ENCODE results near the gene LRRN2. TPM values are rescaled to one million over a fixed set of nuclear protein-coding genes. Genes with fewer than 3 reads are reported as not detected.
"Not testable (repeated sequence)": the region's sequence is repeated elsewhere in the genome, so short reads cannot be mapped to it uniquely, and the experiment has no call there.

Gene LRRN2
- total and polyA plus RNA-seq, 2 donors: 0.66 to 3.0 TPM

DNA sequence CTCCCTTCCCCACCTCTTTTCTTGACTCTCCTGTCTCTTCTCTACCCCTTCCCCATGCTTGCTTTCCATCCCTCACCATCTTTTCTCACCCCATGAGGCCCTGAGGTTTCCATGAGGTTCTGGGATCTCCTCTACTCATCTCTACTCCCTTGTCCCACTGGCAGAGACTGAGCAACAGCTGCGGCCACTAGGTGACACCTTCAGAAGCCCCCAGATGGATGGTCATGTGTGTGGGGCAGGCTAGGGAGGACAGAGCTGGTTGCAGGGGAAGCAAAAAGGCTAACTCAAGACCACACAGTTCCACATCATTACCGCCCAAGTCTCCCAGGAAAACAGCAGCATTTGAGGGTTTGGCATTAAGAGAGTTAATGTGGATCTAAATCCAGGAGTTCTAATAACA lies 45.0 kb downstream of the LRRN2 start:
- WGBS: 92% methylated on average over 2 of the region's 2 CpGs
- Histone ChIP-seq H3K27me3 (ENCODE audit: control insufficient read depth in 2 of 2, insufficient read depth in 1 of 2, low read length in 1 of 2) (peaks cover 0 to 19% of the 10 kb centered on the region in 2 donors), H3K9me3 (ENCODE audit: control insufficient read depth in 2 of 2, insufficient read depth in 1 of 2, low read length in 1 of 2) (peaks cover 0 to 4% of the 10 kb centered on the region in 2 donors), H3K36me3 (ENCODE audit: control insufficient read depth in 2 of 2, insufficient read depth in 2 of 2, low read length in 1 of 2) (no peaks in the 10 kb centered on the region), H3K4me1 (ENCODE audit: control insufficient read depth in 2 of 2, insufficient read depth in 2 of 2, low read length in 2 of 2) (no peaks in the 10 kb centered on the region), H3K27ac (ENCODE audit: low read depth in 1 of 2, low read length in 1 of 2) (no peak overlapping the region), H3K4me3 (ENCODE audit: low read length in 2 of 2) (no peak overlapping the region)
- no peak for DNase-seq (ENCODE audit: low read depth in 6 of 9, low spot score in 9 of 9)

DNA sequence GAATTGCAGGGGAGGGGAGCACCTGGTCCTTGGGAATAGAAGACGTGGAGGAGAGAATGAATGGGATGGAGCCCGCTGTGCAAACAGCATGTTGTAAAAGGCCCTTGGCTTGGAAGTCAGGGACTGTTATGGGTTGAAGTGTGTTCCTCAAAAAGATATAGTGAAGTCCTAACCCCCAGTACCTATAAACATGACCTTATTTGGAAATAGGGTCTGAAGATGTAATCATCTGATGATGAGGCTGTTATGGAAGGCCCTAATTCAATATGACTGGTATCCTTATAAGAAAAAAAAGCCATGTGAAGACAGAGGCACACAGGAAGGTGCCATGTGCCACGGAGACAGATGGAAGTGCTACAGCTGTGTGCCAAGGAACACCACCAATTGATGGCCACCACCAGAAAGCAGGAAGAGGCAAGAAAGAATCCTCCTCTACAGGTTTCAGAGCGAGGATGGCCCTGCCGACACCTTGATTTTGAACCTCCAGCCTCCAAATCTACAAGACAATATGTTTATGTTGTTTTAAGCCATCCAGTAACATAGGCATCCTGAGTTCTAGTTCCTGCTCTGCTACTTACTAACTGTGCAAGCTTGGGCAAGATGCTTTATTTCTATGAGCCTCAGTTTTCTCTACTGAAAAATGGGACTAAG lies 51.2 kb downstream of the LRRN2 start:
- H3K27ac ChIP-seq (ENCODE audit: low read depth in 1 of 2, low read length in 1 of 2): no peak overlapping the region

DNA sequence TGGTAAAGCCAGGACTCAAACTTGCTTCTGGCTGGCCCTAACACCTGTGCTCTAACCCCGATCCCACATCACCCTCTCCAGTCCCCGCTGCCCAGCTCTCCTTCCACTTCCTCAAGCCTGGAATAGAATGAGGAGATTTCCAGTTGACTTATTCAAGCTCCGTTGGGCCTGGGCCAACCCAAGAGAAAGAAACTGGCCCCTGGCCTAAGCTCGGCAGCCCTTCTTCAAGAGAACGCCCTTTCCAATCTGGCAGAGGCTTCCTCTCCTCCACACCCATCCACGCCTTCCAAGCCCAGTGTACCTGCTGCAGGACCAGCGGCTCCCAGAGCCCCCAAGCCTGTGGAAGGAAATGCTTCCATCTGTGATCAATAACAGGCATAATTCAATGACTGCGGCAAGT lies 51.9 kb downstream of the LRRN2 start:
- H3K4me1 ChIP-seq (ENCODE audit: control insufficient read depth in 2 of 2, insufficient read depth in 2 of 2, low read length in 2 of 2): no peaks in the 10 kb centered on the region
- no peak overlapping the region for H3K4me3 ChIP-seq (ENCODE audit: low read length in 2 of 2)
- no peaks in the 10 kb centered on the region for H3K36me3 ChIP-seq (ENCODE audit: control insufficient read depth in 2 of 2, insufficient read depth in 2 of 2, low read length in 1 of 2)
- peaks cover 0 to 18% of the 10 kb centered on the region in 2 donors for H3K27me3 ChIP-seq (ENCODE audit: control insufficient read depth in 2 of 2, insufficient read depth in 1 of 2, low read length in 1 of 2)
- 91% methylated on average over 8 of the region's 8 CpGs for WGBS
- no peak overlapping the region for H3K27ac ChIP-seq (ENCODE audit: low read depth in 1 of 2, low read length in 1 of 2)
- no peak for DNase-seq (ENCODE audit: low read depth in 6 of 9, low spot score in 9 of 9)
- peaks cover 0 to 5% of the 10 kb centered on the region in 2 donors for H3K9me3 ChIP-seq (ENCODE audit: control insufficient read depth in 2 of 2, insufficient read depth in 1 of 2, low read length in 1 of 2)

More for the DNA sequence above, 51.2 kb downstream of the LRRN2 start:
- H3K9me3 ChIP-seq (ENCODE audit: control insufficient read depth in 2 of 2, insufficient read depth in 1 of 2, low read length in 1 of 2): no peaks in the 10 kb centered on the region
- H3K4me3 ChIP-seq (ENCODE audit: low read length in 2 of 2): no peak overlapping the region
- 95% methylated on average over 5 of the region's 5 CpGs for WGBS
- H3K27me3 ChIP-seq (ENCODE audit: control insufficient read depth in 2 of 2, insufficient read depth in 1 of 2, low read length in 1 of 2): peaks cover 0 to 20% of the 10 kb centered on the region in 2 donors
- H3K4me1 ChIP-seq (ENCODE audit: control insufficient read depth in 2 of 2, insufficient read depth in 2 of 2, low read length in 2 of 2): no peaks in the 10 kb centered on the region
- H3K36me3 ChIP-seq (ENCODE audit: control insufficient read depth in 2 of 2, insufficient read depth in 2 of 2, low read length in 1 of 2): no peaks in the 10 kb centered on the region
- no peak for DNase-seq (ENCODE audit: low read depth in 6 of 9, low spot score in 9 of 9)

- H3K36me3 ChIP-seq (ENCODE audit: control insufficient read depth in 2 of 2, insufficient read depth in 2 of 2, low read length in 1 of 2): no peaks in the 10 kb centered on the region
- no peak for DNase-seq (ENCODE audit: low read depth in 6 of 9, low spot score in 9 of 9)
- 68% methylated on average over 19 of the region's 19 CpGs for WGBS
- no peak overlapping the region for H3K4me3 ChIP-seq (ENCODE audit: low read length in 2 of 2)
- peaks cover 0 to 5% of the 10 kb centered on the region in 2 donors for H3K4me1 ChIP-seq (ENCODE audit: control insufficient read depth in 2 of 2, insufficient read depth in 2 of 2, low read length in 2 of 2)
- peaks cover 0 to 5% of the 10 kb centered on the region in 2 donors for H3K9me3 ChIP-seq (ENCODE audit: control insufficient read depth in 2 of 2, insufficient read depth in 1 of 2, low read length in 1 of 2)
- peaks cover 0 to 11% of the 10 kb centered on the region in 2 donors for H3K27me3 ChIP-seq (ENCODE audit: control insufficient read depth in 2 of 2, insufficient read depth in 1 of 2, low read length in 1 of 2)
- no peak overlapping the region for H3K27ac ChIP-seq (ENCODE audit: low read depth in 1 of 2, low read length in 1 of 2)
Measured at GRCh38 chr1:204630132-204630905, 55.2 kb downstream of the LRRN2 start.

DNA sequence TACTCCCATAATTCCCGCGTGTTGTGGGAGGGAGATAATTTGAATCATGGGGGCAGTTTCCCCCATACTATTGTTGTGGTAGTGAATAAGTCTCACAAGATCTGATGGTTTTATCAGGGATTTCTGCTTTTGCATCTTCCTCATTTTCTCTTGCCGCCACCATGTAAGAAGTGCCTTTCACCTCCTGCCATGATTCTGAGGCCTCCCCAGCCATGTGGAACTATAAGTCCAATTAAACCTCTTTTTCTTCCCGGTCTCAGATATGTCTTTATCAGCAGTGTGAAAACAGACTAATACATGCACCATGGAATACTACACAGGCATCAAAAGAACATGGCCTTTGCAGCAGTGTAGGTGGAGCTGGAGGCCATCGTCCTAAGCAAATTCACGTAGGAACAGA lies 56.1 kb downstream of the LRRN2 start:
- H3K36me3 ChIP-seq (ENCODE audit: control insufficient read depth in 2 of 2, insufficient read depth in 2 of 2, low read length in 1 of 2); DNase-seq (ENCODE audit: low read depth in 6 of 9, low spot score in 9 of 9); H3K9me3 ChIP-seq (ENCODE audit: control insufficient read depth in 2 of 2, insufficient read depth in 1 of 2, low read length in 1 of 2); H3K4me1 ChIP-seq (ENCODE audit: control insufficient read depth in 2 of 2, insufficient read depth in 2 of 2, low read length in 2 of 2); H3K4me3 ChIP-seq (ENCODE audit: low read length in 2 of 2); H3K27ac ChIP-seq (ENCODE audit: low read depth in 1 of 2, low read length in 1 of 2): not testable (repeated sequence)
- H3K27me3 ChIP-seq (ENCODE audit: control insufficient read depth in 2 of 2, insufficient read depth in 1 of 2, low read length in 1 of 2): peaks cover 0 to 11% of the 10 kb centered on the region in 2 donors
- WGBS: 97% methylated on average over 6 of the region's 6 CpGs

DNA sequence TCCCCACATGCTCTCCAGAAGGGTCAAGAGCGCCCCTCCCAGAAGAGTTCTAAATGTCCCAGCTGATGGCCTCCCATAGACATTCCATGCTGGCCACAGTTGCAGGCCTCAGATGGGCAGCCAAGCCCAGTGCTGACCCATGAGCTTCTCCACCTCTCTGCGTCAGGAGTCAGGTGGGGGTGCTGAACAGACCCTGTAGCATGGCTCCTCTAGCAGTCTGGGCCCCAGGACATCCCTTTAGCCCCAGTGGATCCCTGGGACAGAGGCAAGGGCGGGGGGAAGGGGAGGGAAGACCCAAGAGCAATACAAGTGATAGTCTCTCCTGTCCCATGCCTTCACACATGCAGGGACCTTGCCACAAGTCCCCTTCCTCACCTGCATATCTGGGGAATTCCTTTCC lies 56.7 kb downstream of the LRRN2 start:
- Histone ChIP-seq H3K9me3 (ENCODE audit: control insufficient read depth in 2 of 2, insufficient read depth in 1 of 2, low read length in 1 of 2) (peaks cover 0 to 5% of the 10 kb centered on the region in 2 donors), H3K4me3 (ENCODE audit: low read length in 2 of 2) (no peak overlapping the region), H3K4me1 (ENCODE audit: control insufficient read depth in 2 of 2, insufficient read depth in 2 of 2, low read length in 2 of 2) (peaks cover under 1 to 10% of the 10 kb centered on the region in 2 donors), H3K36me3 (ENCODE audit: control insufficient read depth in 2 of 2, insufficient read depth in 2 of 2, low read length in 1 of 2) (no peaks in the 10 kb centered on the region), H3K27me3 (ENCODE audit: control insufficient read depth in 2 of 2, insufficient read depth in 1 of 2, low read length in 1 of 2) (peaks cover 0 to 11% of the 10 kb centered on the region in 2 donors), H3K27ac (ENCODE audit: low read depth in 1 of 2, low read length in 1 of 2) (no peak overlapping the region)
- no peak for DNase-seq (ENCODE audit: low read depth in 6 of 9, low spot score in 9 of 9)
- 95% methylated on average over 3 of the region's 3 CpGs for WGBS

- DNase-seq (ENCODE audit: low read depth in 6 of 9, low spot score in 9 of 9): no peak
- peaks cover 8 to 23% of the 10 kb centered on the region in 2 donors for H3K4me1 ChIP-seq (ENCODE audit: control insufficient read depth in 2 of 2, insufficient read depth in 2 of 2, low read length in 2 of 2)
- H3K9me3 ChIP-seq (ENCODE audit: control insufficient read depth in 2 of 2, insufficient read depth in 1 of 2, low read length in 1 of 2): peaks cover 0 to 5% of the 10 kb centered on the region in 2 donors
- H3K4me3 ChIP-seq (ENCODE audit: low read length in 2 of 2): no peak overlapping the region
- 97% methylated on average over 4 of the region's 4 CpGs for WGBS
- peaks cover 0 to 3% of the 10 kb centered on the region in 2 donors for H3K36me3 ChIP-seq (ENCODE audit: control insufficient read depth in 2 of 2, insufficient read depth in 2 of 2, low read length in 1 of 2)
- H3K27ac ChIP-seq (ENCODE audit: low read depth in 1 of 2, low read length in 1 of 2): no peak overlapping the region
- H3K27me3 ChIP-seq (ENCODE audit: control insufficient read depth in 2 of 2, insufficient read depth in 1 of 2, low read length in 1 of 2): peaks cover 0 to 9% of the 10 kb centered on the region in 2 donors
Measured at GRCh38 chr1:204627436-204627835, 58.1 kb downstream of the LRRN2 start.

GRCh38 chr1:204626381-204626780 lies 59.2 kb downstream of the LRRN2 start:
- peaks cover 0 to 6% of the 10 kb centered on the region in 2 donors for H3K36me3 ChIP-seq (ENCODE audit: control insufficient read depth in 2 of 2, insufficient read depth in 2 of 2, low read length in 1 of 2)
- no peak overlapping the region for H3K4me3 ChIP-seq (ENCODE audit: low read length in 2 of 2)
- peaks cover 0 to 5% of the 10 kb centered on the region in 2 donors for H3K9me3 ChIP-seq (ENCODE audit: control insufficient read depth in 2 of 2, insufficient read depth in 1 of 2, low read length in 1 of 2)
- peaks cover 0 to 9% of the 10 kb centered on the region in 2 donors for H3K27me3 ChIP-seq (ENCODE audit: control insufficient read depth in 2 of 2, insufficient read depth in 1 of 2, low read length in 1 of 2)
- H3K4me1 ChIP-seq (ENCODE audit: control insufficient read depth in 2 of 2, insufficient read depth in 2 of 2, low read length in 2 of 2): peaks cover 13 to 34% of the 10 kb centered on the region in 2 donors
- 79% methylated on average over 7 of the region's 7 CpGs for WGBS
- H3K27ac ChIP-seq (ENCODE audit: low read depth in 1 of 2, low read length in 1 of 2): no peak overlapping the region
- no peak for DNase-seq (ENCODE audit: low read depth in 6 of 9, low spot score in 9 of 9)

DNA sequence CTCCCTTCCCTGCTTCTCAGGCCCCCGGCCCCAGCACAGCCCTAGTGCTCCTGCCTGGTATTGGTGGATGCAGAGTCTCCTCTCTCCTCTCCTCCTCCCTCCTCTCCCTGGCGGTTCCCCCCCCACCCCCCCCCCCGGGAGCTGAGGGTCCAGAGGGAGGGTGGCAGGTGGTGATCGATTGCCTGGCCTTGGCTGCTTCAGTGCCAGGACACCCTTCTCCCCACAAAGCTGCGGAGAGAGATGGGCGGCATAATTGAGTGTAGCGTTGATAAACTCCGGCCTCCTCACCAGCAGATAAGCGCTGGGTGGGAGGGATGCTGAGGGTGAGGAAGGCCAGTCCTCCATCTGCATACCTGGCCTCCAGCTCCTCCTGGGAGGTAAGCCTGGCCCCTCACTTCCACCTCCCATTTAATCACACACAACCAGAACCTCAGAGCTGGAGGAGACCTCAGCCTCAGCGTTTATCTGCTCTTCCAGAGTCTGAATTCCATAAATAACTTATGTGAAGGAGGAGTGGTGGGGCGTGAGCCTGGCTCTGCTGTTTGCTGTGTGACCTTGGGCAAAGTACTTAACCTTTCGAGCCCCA lies 60.8 kb downstream of the LRRN2 start:
- no peak overlapping the region for H3K4me3 ChIP-seq (ENCODE audit: low read length in 2 of 2)
- peaks cover 0 to 6% of the 10 kb centered on the region in 2 donors for H3K36me3 ChIP-seq (ENCODE audit: control insufficient read depth in 2 of 2, insufficient read depth in 2 of 2, low read length in 1 of 2)
- H3K4me1 ChIP-seq (ENCODE audit: control insufficient read depth in 2 of 2, insufficient read depth in 2 of 2, low read length in 2 of 2): peaks cover 24 to 43% of the 10 kb centered on the region in 2 donors
- DNase-seq (ENCODE audit: low read depth in 6 of 9, low spot score in 9 of 9): no peak
- no peak overlapping the region for H3K27ac ChIP-seq (ENCODE audit: low read depth in 1 of 2, low read length in 1 of 2)
- 96% methylated on average over 12 of the region's 12 CpGs for WGBS
- H3K9me3 ChIP-seq (ENCODE audit: control insufficient read depth in 2 of 2, insufficient read depth in 1 of 2, low read length in 1 of 2): peaks cover 0 to 5% of the 10 kb centered on the region in 2 donors
- no peaks in the 10 kb centered on the region for H3K27me3 ChIP-seq (ENCODE audit: control insufficient read depth in 2 of 2, insufficient read depth in 1 of 2, low read length in 1 of 2)

Measured in thymus (tissue), 11 donors.